Erythroblast (primary cell): Measurements from ENCODE around the gene PIGBOS1.

Source experiments
- GATA1 ChIP-seq: IDR thresholded peaks from 2 replicates; pipeline ENCODE4 v1.6.1; 2011; ENCODE audit warnings: low read depth, mild to moderate bottlenecking, control low read depth, low read length, moderate library complexity
- POLR2A ChIP-seq: IDR thresholded peaks from 2 replicates; pipeline ENCODE4 v1.6.1; 2011; ENCODE audit warnings: mild to moderate bottlenecking, low read length

DNA sequence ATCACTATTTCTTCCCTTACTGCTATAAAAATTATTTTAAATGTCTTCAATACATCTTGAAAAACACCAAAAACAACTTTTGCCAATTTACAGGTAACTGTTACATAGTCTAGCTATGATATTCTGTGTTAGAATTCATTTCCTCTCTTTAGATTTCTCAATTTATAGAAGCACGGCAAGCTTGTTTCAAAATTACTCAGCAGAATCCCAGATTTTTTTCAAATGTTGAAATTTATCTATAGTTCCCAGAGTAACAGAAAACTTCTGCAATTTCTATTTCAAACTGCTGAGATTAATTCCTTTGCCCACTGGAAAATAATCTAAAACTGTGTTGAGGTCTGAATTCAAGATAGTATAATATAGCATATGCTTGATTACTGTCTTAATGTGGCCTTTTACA, 48.1 kb upstream of the PIGBOS1 start:
- no peak for TF ChIP-seq POLR2A
- TF ChIP-seq GATA1: no peak
